Dermis microvascular lymphatic vessel endothelial cell (primary cell): ENCODE results near the gene SKIC3. TPM values are rescaled to one million over a fixed set of nuclear protein-coding genes. Genes with fewer than 3 reads are reported as not detected.
A peak's percentile ranks its signal among the peaks of the same experiment; 100 is the strongest.

Experiments used
- DNase-seq, 2 donors: peaks; one replicate each; pipeline versions ENCODE4 v3.0.0 to v3.0.0-alpha.2; 2010; ENCODE audit warnings: low read depth in 2 of 2
- total RNA-seq: library from RNA; depleted of rRNA; stranded (reverse); fragments of >200 nt; gene quantifications from 2 replicates; pipeline ENCODE4 v1.2.1, GENCODE V29; 2014

SKIC3 gene
- total RNA-seq, 1 donor from 2014 or later = 78.1 TPM

GRCh38 chr5:95531491-95531890, 23.3 kb downstream of the SKIC3 start:
- no peak for DNase-seq

GRCh38 chr5:95530416-95530815, 24.4 kb downstream of the SKIC3 start:
- DNase-seq = peak in 1 of 2 donors; percentile 19

- DNase-seq = no peak
Measured at GRCh38 chr5:95528565-95528964, 26.2 kb downstream of the SKIC3 start.

- DNase-seq = no peak
Measured at GRCh38 chr5:95526871-95527270, 27.9 kb downstream of the SKIC3 start.

DNA sequence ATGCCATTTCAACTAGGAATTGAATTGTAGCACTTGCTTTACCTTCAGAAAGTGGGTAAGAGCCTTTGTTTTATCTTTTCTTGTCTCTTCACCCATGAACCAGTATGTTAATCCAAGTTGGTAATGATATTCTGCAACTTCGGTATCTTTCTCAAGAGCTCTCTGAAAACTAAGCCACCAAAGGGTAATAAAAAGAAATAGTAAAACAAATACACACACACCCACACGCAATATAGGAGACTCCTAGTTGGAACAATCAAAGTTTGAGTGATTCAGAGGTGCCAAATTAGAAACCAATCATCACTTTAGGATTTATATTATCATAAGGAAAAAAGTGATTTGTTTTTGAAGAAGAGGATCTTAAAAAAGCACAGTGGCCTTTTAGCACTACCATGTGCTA, 30.4 kb downstream of the SKIC3 start:
- DNase-seq = no peak

DNA sequence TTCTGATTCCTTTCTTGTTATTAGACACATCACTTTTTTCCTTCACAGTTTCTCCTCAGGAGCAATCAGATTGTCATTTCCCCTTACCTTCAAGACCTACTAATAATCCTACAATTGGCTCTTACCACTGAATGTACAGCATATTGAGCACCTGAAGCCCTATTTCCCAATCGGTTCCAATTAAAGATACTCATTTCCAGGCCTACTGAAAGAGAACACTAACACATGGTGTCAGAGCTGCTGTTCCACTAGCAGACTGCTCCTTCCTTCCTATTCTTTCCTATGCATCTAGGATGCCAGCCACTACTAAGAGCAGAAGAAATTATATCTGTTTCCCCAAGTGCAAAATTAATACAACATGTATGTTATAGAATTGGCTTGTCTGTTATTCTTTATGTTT, 34.6 kb downstream of the SKIC3 start:
- no peak for DNase-seq

GRCh38 chr5:95519681-95520080, 35.1 kb downstream of the SKIC3 start:
- DNase-seq = no peak

DNA sequence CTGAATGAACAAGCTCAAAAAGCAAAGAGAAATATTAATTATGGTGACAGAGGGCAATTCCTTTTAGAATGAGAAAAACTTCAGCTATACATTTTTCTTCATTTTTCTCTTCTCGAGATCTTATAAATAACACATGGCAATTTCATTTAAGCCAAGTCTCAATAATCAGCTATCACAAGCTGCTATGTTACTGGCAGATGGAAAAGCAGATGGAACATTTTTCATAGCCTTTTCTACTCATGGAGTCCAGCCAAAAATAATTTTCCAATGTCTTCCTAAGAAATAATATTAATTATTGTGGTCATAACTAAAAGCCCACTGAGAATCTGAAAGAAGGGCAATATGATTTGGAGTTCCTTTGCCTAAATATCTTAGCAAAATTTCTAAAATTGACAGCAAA, 35.6 kb downstream of the SKIC3 start:
- DNase-seq = no peak

DNA sequence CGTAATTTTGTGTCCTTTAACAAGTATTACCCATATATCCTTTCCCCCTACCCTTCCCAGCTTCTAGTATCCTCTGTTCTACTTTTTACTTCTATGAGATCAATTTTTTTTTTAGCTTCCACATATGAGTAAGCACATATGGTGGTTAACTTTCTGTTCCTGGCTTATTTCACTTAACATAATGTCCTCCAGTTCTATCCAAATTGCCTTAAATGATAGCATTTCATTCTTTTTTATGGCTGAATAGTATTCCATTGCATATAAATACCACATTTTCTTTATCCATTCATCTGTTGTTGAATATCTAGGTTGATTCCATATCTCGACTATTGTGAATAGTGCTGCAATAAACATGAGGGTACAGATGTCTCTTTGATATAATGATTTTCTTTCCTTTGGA, 36.4 kb downstream of the SKIC3 start:
- DNase-seq = no peak

- DNase-seq = no peak
Measured at GRCh38 chr5:95511606-95512005, 43.2 kb downstream of the SKIC3 start.

DNA sequence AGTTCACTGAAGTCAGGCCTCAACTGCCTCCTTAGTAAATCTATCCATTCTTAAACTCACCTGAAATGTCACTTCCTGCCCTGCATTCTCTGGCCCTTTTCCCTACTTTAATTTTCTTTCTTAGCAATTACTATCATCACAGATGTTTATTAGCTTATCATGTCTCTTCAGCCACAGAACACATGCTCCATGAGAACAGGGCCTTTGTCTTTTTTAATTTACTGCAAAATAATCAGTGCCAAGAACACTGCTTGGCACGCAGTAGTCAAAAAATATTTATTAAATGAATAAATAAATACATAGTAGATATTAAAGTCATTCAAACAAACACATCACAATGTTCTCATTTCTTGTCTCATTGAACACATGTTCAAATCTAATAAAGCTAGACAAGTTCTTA, 46.2 kb downstream of the SKIC3 start:
- DNase-seq = no peak

Other genes starting within 250 kb of the SKIC3 start
- gene FAM81B, start 163.6 kb downstream of the SKIC3 start, total RNA-seq = under 0.01 TPM in 1 of 2 replicates, not detected in the other
- gene ARSK, start 124 bp upstream of the SKIC3 start, total RNA-seq = 2.2 and 2.4 TPM in 2 replicates
- 0.13 TPM in 2 replicates for gene GPR150, start 65.1 kb upstream of the SKIC3 start, total RNA-seq
- gene RFESD, start 91.8 kb upstream of the SKIC3 start, total RNA-seq = 1.2 and 1.4 TPM in 2 replicates
- 0.13 TPM in 1 of 2 replicates, not detected in the other for gene SPATA9, start 128.0 kb upstream of the SKIC3 start, total RNA-seq
- gene RHOBTB3, start 176.4 kb upstream of the SKIC3 start, total RNA-seq = 26.0 and 35.0 TPM in 2 replicates